ENCODE measurements around the gene CPSF3.
A peak's percentile ranks its signal among the peaks of the same experiment; 100 is the strongest.

CPSF3 gene

GRCh38 chr2:9462886-9463697 is 39.6 kb downstream of the CPSF3 start:
- Histone ChIP-seq H3K36me3 (ENCODE audit: insufficient read depth, low read length) (peaks cover 77% of the 10 kb centered on the region), H3K27me3 (ENCODE audit: insufficient read depth, low read length, poor library complexity) (no peaks in the 10 kb centered on the region), H2AFZ (ENCODE audit: low read depth, low read length) (no peak overlapping the region), H3K4me2 (ENCODE audit: insufficient read depth, low read length) (no peak overlapping the region), H4K20me1 (ENCODE audit: insufficient read depth, low read length) (no peaks in the 10 kb centered on the region), H3K4me3 (ENCODE audit: low read depth in 1 of 2, low read length in 2 of 2) (no peak overlapping the region), H3K4me1 (ENCODE audit: insufficient read depth, low read length) (no peaks in the 10 kb centered on the region), H3K79me2 (ENCODE audit: insufficient read depth, low read length) (no peaks in the 10 kb centered on the region), H3K9ac (ENCODE audit: low read depth, low read length) (no peak overlapping the region), H3K27ac (ENCODE audit: low read length) (no peak overlapping the region), H3K9me3 (ENCODE audit: insufficient read depth, low read length, severe bottlenecking) (no peaks in the 10 kb centered on the region)
- ATAC-seq (ENCODE audit: insufficient read depth, low read depth) (no peak), DNase-seq (no peak)
- TF ChIP-seq, protein P1, sequence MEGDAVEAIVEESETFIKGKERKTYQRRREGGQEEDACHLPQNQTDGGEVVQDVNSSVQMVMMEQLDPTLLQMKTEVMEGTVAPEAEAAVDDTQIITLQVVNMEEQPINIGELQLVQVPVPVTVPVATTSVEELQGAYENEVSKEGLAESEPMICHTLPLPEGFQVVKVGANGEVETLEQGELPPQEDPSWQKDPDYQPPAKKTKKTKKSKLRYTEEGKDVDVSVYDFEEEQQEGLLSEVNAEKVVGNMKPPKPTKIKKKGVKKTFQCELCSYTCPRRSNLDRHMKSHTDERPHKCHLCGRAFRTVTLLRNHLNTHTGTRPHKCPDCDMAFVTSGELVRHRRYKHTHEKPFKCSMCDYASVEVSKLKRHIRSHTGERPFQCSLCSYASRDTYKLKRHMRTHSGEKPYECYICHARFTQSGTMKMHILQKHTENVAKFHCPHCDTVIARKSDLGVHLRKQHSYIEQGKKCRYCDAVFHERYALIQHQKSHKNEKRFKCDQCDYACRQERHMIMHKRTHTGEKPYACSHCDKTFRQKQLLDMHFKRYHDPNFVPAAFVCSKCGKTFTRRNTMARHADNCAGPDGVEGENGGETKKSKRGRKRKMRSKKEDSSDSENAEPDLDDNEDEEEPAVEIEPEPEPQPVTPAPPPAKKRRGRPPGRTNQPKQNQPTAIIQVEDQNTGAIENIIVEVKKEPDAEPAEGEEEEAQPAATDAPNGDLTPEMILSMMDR (IDR thresholded peaks at IDR 0.05; ENCODE audit: borderline replicate concordance, extremely low read depth, low read length, poor library complexity, severe bottlenecking): no peak
- no peak for TF ChIP-seq EZH2 (IDR thresholded peaks at IDR 0.05; ENCODE audit: borderline replicate concordance, low read depth, low read length, severe bottlenecking)

GRCh38 chr2:9463698-9464034 is 40.2 kb downstream of the CPSF3 start:
- H3K79me2 ChIP-seq (ENCODE audit: insufficient read depth, low read length): no peaks in the 10 kb centered on the region
- no peak for DNase-seq
- H3K4me1 ChIP-seq (ENCODE audit: insufficient read depth, low read length): no peaks in the 10 kb centered on the region
- H3K4me2 ChIP-seq (ENCODE audit: insufficient read depth, low read length): no peak overlapping the region
- H3K36me3 ChIP-seq (ENCODE audit: insufficient read depth, low read length): peaks cover 74% of the 10 kb centered on the region
- no peak overlapping the region for H2AFZ ChIP-seq (ENCODE audit: low read depth, low read length)
- no peaks in the 10 kb centered on the region for H4K20me1 ChIP-seq (ENCODE audit: insufficient read depth, low read length)
- H3K4me3 ChIP-seq (ENCODE audit: low read depth in 1 of 2, low read length in 2 of 2): no peak overlapping the region
- no peak overlapping the region for H3K9ac ChIP-seq (ENCODE audit: low read depth, low read length)
- no peaks in the 10 kb centered on the region for H3K9me3 ChIP-seq (ENCODE audit: insufficient read depth, low read length, severe bottlenecking)
- H3K27me3 ChIP-seq (ENCODE audit: insufficient read depth, low read length, poor library complexity): no peaks in the 10 kb centered on the region
- TF ChIP-seq, protein P1 (IDR thresholded peaks at IDR 0.05; ENCODE audit: borderline replicate concordance, extremely low read depth, low read length, poor library complexity, severe bottlenecking): no peak
- TF ChIP-seq EZH2 (IDR thresholded peaks at IDR 0.05; ENCODE audit: borderline replicate concordance, low read depth, low read length, severe bottlenecking): no peak
- H3K27ac ChIP-seq (ENCODE audit: low read length): no peak overlapping the region
- peak; percentile 62; the same call in 2 of the 3 replicates for ATAC-seq (ENCODE audit: insufficient read depth, low read depth)

- no peaks in the 10 kb centered on the region for H3K9me3 ChIP-seq (ENCODE audit: insufficient read depth, low read length, severe bottlenecking)
- no peak overlapping the region for H3K9ac ChIP-seq (ENCODE audit: low read depth, low read length)
- TF ChIP-seq EZH2 (IDR thresholded peaks at IDR 0.05; ENCODE audit: borderline replicate concordance, low read depth, low read length, severe bottlenecking): no peak
- TF ChIP-seq, protein P1 (IDR thresholded peaks at IDR 0.05; ENCODE audit: borderline replicate concordance, extremely low read depth, low read length, poor library complexity, severe bottlenecking): no peak
- H2AFZ ChIP-seq (ENCODE audit: low read depth, low read length): no peak overlapping the region
- no peak overlapping the region for H3K27ac ChIP-seq (ENCODE audit: low read length)
- no peak overlapping the region for H3K4me2 ChIP-seq (ENCODE audit: insufficient read depth, low read length)
- ATAC-seq (ENCODE audit: insufficient read depth, low read depth) (no peak), DNase-seq (no peak)
- no peaks in the 10 kb centered on the region for H3K4me1 ChIP-seq (ENCODE audit: insufficient read depth, low read length)
- no peaks in the 10 kb centered on the region for H3K79me2 ChIP-seq (ENCODE audit: insufficient read depth, low read length)
- H3K27me3 ChIP-seq (ENCODE audit: insufficient read depth, low read length, poor library complexity): no peaks in the 10 kb centered on the region
- no peaks in the 10 kb centered on the region for H4K20me1 ChIP-seq (ENCODE audit: insufficient read depth, low read length)
- H3K36me3 ChIP-seq (ENCODE audit: insufficient read depth, low read length): peaks cover 73% of the 10 kb centered on the region
- no peak overlapping the region for H3K4me3 ChIP-seq (ENCODE audit: low read depth in 1 of 2, low read length in 2 of 2)
These were observed 41.7 kb downstream of the CPSF3 start for GRCh38 chr2:9465170-9465569.
